ENCODE measurements around the gene KCND2. TPM values are rescaled to one million over a fixed set of nuclear protein-coding genes. Genes with fewer than 3 reads are reported as not detected.

Gene KCND2
- total and polyA plus RNA-seq, 2 donors, result 0.20 to 5.9 TPM

DNA sequence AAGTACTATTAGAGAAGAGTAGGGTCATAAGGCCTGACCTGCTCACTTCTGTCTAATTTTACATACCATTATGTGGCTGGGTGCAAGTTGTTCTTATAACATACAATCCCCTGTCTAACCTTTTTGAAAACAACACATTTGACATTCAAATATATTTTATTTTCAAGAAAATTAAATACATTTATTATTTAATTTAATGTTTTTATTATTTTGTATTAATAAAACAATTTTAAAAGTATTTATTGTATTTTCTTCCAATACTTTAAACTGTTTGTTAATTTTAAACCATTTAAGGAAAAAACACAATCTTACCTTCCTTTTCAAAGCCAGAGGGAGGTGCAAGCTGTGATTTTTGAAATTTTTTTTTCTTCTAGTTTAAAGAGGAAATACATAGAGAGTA lies 232.8 kb downstream of the KCND2 start:
- no peaks in the 10 kb centered on the region for H3K4me1 ChIP-seq (ENCODE audit: insufficient read depth)
- DNase-seq (ENCODE audit: extremely low spot score), result no peak
- H3K4me3 ChIP-seq (ENCODE audit: low read depth, low read length), result no peak overlapping the region
- no peak overlapping the region for H3K27ac ChIP-seq (ENCODE audit: low read depth)
- H3K36me3 ChIP-seq (ENCODE audit: insufficient read depth), result no peaks in the 10 kb centered on the region

DNA sequence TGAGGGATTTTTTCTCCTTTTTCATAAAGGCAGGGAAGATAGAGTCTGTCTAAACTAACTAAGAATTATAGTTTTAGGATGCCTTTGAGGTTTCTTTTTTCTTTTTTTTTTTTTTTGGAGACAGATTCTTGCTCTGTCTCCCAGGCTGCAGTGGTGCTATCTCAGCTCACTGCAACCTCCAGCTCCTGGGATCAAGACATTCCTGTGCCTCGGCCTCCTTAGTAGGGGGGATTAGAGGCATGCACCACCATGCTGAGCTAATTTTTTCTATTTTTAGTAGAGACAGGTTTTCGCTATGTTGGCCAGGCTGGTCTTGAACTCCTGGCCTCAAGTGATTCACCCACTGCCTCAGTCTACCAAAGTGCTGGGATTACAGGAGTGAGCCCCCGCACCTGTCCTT lies 239.7 kb downstream of the KCND2 start:
- Histone ChIP-seq H3K4me1 (ENCODE audit: insufficient read depth) (no peaks in the 10 kb centered on the region), H3K27ac (ENCODE audit: low read depth) (no peak overlapping the region), H3K4me3 (ENCODE audit: low read depth, low read length) (no peak overlapping the region), H3K36me3 (ENCODE audit: insufficient read depth) (no peaks in the 10 kb centered on the region)
- no peak for DNase-seq (ENCODE audit: extremely low spot score)
- 70% methylated on average over 3 of the region's 3 CpGs for WGBS

DNA sequence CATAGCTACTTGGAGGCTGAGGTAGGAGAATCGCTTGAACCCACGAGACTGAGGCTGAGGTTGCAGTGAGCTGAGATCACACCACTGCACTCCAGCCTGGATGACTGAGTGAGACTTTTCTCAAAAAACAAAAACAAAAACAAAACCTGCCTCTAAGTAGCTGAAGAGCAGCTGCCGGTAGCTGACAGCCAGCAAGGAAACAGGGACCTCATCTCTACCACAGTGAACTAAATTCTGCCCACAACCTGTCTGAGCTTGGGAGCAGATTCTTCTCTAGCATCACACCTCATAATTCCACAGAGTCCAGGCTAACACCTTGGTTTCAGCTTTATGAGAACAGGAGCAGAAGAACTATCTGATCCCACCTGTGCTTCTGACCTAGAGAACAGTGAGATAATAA lies 246.2 kb downstream of the KCND2 start:
- no peaks in the 10 kb centered on the region for H3K36me3 ChIP-seq (ENCODE audit: insufficient read depth)
- DNase-seq (ENCODE audit: extremely low spot score), result no peak
- H3K27ac ChIP-seq (ENCODE audit: low read depth), result no peak overlapping the region
- H3K4me1 ChIP-seq (ENCODE audit: insufficient read depth), result no peaks in the 10 kb centered on the region
- H3K4me3 ChIP-seq (ENCODE audit: low read depth, low read length), result no peak overlapping the region
- 95% methylated on average over 3 of the region's 3 CpGs for WGBS

DNA sequence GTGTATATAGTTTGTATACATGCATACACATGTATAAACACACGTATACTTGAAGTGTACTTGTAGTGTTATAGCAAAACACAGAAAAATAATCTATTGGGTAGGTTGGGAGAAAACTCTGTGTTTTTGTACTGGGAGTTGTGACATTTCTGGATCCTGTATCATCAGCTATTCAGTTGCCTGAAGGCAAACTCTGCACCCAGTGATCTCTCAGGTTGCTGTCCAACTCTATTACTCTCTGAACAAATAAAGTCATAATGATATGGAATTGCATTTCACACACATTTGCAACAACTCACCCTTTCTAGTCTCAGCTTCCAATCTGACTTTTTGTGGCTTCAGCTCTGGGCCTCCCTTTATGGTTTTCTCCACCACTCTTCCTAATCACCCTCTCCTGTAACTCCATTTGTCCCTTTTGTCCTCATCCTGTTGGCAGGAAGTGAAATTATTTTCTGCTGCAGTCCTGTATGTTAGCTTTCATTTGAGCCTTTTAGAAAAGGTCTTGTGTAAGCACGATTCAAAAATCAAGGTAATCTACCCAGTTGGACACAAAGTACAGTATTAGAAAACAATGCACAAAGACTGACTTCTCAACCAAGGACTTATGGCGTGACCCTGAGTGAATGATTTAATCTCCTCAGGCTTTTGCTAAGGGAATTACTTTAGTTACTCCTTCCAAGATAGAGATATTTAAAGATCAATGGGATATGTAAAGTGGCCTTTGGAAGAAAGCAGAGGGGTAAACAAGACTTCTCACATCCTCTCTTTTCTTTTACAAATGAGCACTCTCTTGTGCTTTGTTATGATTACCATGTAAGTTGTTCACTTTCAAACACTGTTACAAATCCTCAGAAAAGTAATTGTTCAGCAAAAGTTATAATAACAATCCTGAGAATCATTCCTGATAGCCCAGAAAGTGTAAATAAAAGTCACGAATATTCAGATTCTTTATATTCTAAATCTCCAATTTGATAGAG lies 249.1 kb downstream of the KCND2 start:
- Histone ChIP-seq H3K27ac (ENCODE audit: low read depth) (no peak overlapping the region), H3K4me1 (ENCODE audit: insufficient read depth) (no peaks in the 10 kb centered on the region), H3K36me3 (ENCODE audit: insufficient read depth) (no peaks in the 10 kb centered on the region), H3K4me3 (ENCODE audit: low read depth, low read length) (no peak overlapping the region)
- no peak for DNase-seq (ENCODE audit: extremely low spot score)
- 59% methylated on average over 4 of the region's 4 CpGs for WGBS

DNA sequence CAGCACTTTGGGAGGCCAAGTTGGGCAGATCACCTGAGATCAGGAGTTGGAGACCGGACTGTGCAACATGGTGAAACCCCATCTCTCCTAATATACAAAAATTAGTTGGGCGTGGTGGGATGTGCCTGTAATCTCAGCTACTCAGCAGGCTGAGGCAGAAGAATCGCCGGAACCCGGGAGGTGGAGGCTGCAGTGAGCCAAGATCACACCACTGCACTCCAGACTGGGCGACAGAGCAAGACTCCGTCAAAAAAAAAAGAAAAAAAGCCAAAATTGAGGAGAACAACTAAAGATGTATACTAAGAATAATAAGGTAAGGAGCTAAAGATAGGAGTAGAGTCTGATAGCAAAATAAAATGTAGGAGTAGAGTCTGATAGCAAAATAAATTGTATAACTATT lies 251.0 kb downstream of the KCND2 start:
- H3K27ac ChIP-seq (ENCODE audit: low read depth), result no peak overlapping the region
- 94% methylated on average over 7 of the region's 7 CpGs for WGBS
- H3K4me1 ChIP-seq (ENCODE audit: insufficient read depth), result no peaks in the 10 kb centered on the region
- no peaks in the 10 kb centered on the region for H3K36me3 ChIP-seq (ENCODE audit: insufficient read depth)
- DNase-seq (ENCODE audit: extremely low spot score), result no peak
- H3K4me3 ChIP-seq (ENCODE audit: low read depth, low read length), result no peak overlapping the region

DNA sequence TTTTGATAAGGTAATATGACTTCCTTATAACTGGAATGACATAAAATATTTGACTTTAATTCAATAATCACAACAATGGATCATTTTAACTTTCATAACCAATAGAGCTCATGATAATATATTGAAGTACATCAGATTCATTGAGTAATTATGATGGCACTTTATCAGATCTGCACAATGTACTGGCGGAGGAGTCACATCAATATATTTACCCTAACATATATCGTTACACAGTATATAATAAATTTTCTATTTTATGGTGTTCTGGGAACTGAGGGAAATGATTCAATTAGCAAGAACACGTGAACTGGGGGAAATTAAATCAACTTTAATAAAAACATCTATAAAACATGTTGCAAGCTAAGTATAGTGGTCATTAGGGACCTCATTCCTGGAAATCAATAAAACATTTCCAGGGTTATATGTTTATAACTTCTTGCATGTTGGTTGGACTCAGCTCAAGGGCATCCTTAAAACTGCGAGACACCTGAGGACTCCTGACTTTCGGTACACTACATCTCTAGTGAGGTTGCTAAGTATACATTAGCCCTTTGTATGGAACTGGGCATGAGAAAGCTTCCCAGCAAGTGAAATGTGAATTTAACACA lies 254.0 kb downstream of the KCND2 start:
- H3K4me1 ChIP-seq (ENCODE audit: insufficient read depth), result no peaks in the 10 kb centered on the region
- DNase-seq (ENCODE audit: extremely low spot score), result no peak
- H3K36me3 ChIP-seq (ENCODE audit: insufficient read depth), result no peaks in the 10 kb centered on the region
- WGBS, result 88% methylated on average over 5 of the region's 5 CpGs
- H3K4me3 ChIP-seq (ENCODE audit: low read depth, low read length), result no peak overlapping the region
- H3K27ac ChIP-seq (ENCODE audit: low read depth), result no peak overlapping the region

DNA sequence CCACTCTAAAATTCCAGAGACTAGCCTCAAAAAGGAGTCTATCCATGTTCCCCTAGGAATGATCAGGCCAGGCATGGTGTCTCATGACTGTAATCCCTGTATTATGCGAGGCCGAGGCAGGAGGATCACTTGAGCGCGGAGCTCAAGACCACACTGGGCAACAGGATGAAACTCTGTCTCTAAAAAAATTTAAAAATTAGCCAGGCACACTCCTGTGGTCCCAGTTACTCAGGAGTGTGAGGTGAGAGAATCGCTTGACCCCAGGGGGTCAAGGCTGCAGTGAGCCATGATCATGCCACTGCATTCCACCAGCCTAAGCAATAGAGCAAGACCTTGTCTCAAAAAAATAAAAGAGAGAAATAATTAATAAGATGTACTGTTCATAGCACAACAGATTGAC lies 256.8 kb downstream of the KCND2 start:
- DNase-seq (ENCODE audit: extremely low spot score), result no peak
- no peak overlapping the region for H3K27ac ChIP-seq (ENCODE audit: low read depth)
- no peaks in the 10 kb centered on the region for H3K36me3 ChIP-seq (ENCODE audit: insufficient read depth)
- H3K4me3 ChIP-seq (ENCODE audit: low read depth, low read length), result no peak overlapping the region
- WGBS, result 96% methylated on average over 5 of the region's 5 CpGs
- H3K4me1 ChIP-seq (ENCODE audit: insufficient read depth), result no peaks in the 10 kb centered on the region

DNA sequence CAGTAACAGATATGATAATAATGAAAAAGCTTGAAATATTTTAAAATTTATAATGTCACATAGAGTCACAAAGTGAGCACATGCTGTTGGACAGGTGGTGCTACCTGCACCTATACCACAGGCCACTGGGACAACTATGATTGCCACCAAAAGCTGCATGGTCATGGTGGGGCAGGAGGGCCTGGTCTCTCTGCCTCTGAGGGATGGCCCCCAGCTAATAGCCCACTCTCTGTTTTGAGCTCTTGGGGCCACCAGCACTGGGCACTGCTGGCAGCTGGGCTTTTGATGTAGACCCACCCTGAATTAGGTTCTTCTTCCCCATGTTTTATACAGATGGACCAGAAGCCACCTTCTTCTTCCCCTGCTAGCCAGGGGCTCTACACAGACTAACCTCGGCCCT lies 265.4 kb downstream of the KCND2 start:
- H3K4me3 ChIP-seq (ENCODE audit: low read depth, low read length), result no peak overlapping the region
- WGBS, result 88% methylated on average over 1 of the region's 1 CpG
- no peaks in the 10 kb centered on the region for H3K36me3 ChIP-seq (ENCODE audit: insufficient read depth)
- H3K27ac ChIP-seq (ENCODE audit: low read depth), result no peak overlapping the region
- DNase-seq (ENCODE audit: extremely low spot score), result no peak
- no peaks in the 10 kb centered on the region for H3K4me1 ChIP-seq (ENCODE audit: insufficient read depth)

DNA sequence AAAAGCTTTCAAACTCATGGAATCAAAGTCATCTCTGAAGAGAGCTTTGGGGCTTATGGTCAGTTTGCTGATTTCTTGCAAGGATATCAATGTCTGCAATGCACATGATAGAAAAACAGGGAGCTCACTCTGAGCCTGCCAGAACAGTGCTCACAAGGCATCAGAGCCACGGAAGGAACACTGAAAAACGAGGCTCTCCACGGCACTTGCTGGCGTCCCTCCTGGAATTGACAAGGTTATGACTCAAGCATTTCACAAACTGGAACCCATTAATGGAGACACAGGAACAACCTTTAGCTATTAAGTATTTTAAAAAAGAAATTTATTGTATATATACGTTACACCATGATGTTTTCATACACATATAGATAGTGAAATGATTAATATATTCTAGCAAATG lies 266.3 kb downstream of the KCND2 start:
- Histone ChIP-seq H3K27ac (ENCODE audit: low read depth) (no peak overlapping the region), H3K4me1 (ENCODE audit: insufficient read depth) (no peaks in the 10 kb centered on the region), H3K36me3 (ENCODE audit: insufficient read depth) (no peaks in the 10 kb centered on the region), H3K4me3 (ENCODE audit: low read depth, low read length) (no peak overlapping the region)
- DNase-seq (ENCODE audit: extremely low spot score), result no peak
- WGBS, result 82% methylated on average over 5 of the region's 5 CpGs

DNA sequence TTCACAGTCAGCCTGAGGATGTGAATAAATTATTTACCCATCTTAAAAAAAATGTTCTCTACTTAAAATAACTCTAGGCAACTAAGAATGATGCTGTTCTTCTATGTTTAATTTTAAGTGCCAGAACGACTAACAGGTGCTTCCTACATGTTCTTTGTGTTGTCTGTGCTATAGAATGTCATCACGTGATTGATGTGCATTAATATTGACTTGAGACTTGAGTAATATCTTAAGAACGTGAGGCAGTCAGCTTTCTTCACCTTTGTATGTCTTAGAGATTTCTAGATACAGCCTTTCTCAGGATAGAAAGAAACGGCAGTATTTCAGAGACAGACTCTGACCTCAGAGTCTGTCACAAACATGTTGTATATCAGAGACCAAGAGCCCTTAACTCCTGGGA lies 274.6 kb downstream of the KCND2 start:
- Histone ChIP-seq H3K27ac (ENCODE audit: low read depth) (no peak overlapping the region), H3K36me3 (ENCODE audit: insufficient read depth) (no peaks in the 10 kb centered on the region), H3K4me1 (ENCODE audit: insufficient read depth) (no peaks in the 10 kb centered on the region), H3K4me3 (ENCODE audit: low read depth, low read length) (no peak overlapping the region)
- no peak for DNase-seq (ENCODE audit: extremely low spot score)
- WGBS, result 60% methylated on average over 4 of the region's 4 CpGs

DNA sequence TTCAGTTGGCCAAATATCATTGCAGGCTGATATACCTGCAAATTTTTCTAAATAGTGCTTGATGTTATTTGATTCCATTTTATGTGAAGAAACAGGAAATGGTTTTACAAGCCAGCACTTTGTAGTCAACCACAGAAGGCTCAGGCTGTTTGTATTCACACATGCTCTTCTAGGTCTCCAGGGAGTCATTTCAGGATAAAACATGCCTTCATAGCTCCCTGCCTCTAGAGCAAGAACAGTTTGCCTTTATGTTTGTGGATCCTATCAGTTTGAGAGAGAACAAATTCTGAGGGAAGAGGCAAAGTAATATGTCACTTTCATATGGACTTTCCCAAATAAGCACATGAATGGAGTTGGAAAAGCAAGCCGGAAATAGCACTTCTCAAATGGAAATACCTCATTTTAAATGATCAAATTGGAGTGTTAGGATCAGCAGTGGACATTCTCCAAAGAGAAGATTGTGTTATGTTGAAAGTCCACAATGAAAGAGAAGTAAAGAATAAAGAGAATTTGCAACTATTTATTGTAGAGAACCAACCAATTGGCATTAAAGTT lies 277.6 kb downstream of the KCND2 start:
- Histone ChIP-seq H3K36me3 (ENCODE audit: insufficient read depth) (no peaks in the 10 kb centered on the region), H3K27ac (ENCODE audit: low read depth) (no peak overlapping the region), H3K4me3 (ENCODE audit: low read depth, low read length) (no peak overlapping the region), H3K4me1 (ENCODE audit: insufficient read depth) (no peaks in the 10 kb centered on the region)
- no peak for DNase-seq (ENCODE audit: extremely low spot score)
- WGBS, result 73% methylated on average over 1 of the region's 1 CpG

DNA sequence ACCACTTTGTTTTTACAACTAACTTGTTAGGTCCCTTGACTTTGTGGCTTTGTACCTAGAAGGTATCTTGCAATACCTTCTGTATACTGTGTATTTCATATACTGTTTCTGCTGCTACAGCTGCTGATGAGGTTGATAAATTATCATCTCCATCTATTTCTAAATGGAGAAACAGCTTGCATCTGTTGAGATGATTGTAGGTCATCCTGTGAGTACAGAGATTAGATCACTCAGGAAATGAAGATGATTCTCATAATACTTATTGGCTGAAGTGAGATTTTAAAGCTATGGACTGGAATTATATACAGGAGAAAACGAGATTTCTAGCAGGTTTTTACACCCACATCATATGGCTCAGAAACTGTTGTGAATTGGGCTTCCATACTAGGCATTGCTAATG lies 280.5 kb downstream of the KCND2 start:
- 0% methylated on average over 1 of the region's 1 CpG for WGBS
- Histone ChIP-seq H3K27ac (ENCODE audit: low read depth) (no peak overlapping the region), H3K4me3 (ENCODE audit: low read depth, low read length) (no peak overlapping the region), H3K4me1 (ENCODE audit: insufficient read depth) (no peaks in the 10 kb centered on the region), H3K36me3 (ENCODE audit: insufficient read depth) (no peaks in the 10 kb centered on the region)
- no peak for DNase-seq (ENCODE audit: extremely low spot score)

DNA sequence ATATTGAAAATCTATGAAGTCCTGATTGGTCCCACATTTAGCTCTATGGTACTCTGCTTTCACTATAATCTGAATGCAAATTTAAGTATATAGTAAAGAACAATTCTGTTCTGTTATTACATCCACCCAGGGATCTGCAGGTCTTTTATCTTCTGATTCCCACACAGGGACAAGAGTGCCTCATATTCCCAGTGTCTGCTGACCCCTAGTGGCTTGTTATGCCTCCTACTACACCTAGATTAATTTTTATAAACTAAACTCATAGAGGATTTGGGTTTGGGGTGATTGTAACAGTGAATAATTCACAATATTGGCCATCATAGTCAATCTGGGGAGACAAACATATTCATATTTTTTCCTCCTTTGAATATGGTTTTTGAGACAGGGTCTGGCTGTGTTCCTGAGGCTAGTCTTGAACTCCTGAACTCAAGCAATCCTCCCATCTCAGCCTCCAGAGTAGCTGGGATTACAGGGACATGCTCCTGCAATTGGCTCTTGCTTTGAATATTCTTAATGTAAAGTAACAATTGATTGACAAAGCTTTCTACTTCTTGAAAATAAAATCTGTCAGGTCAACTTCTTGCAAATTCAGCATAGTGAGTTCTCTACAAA lies 282.1 kb downstream of the KCND2 start:
- H3K4me1 ChIP-seq (ENCODE audit: insufficient read depth), result no peaks in the 10 kb centered on the region
- DNase-seq (ENCODE audit: extremely low spot score), result no peak
- no peak overlapping the region for H3K27ac ChIP-seq (ENCODE audit: low read depth)
- no peaks in the 10 kb centered on the region for H3K36me3 ChIP-seq (ENCODE audit: insufficient read depth)
- H3K4me3 ChIP-seq (ENCODE audit: low read depth, low read length), result no peak overlapping the region

DNA sequence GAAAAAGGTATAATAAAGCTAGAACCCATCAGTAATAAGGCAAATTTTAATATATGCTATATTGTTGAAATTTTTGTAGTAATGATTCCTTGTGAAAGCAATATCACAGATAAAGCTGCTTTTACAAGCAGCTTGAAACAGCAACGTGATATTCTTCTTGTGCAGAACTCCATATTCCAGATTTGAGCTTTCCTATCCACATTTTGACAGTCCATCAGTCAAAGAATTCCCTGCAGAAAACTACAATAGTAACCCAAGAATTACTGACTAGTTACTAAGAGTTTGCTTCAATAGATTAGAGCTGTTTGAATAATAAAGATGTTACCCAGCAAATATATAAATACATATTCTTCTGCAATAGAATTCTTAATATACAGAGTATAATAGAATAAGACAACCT lies 291.2 kb downstream of the KCND2 start:
- no peaks in the 10 kb centered on the region for H3K4me1 ChIP-seq (ENCODE audit: insufficient read depth)
- WGBS, result 57% methylated on average over 1 of the region's 1 CpG
- H3K36me3 ChIP-seq (ENCODE audit: insufficient read depth), result no peaks in the 10 kb centered on the region
- H3K4me3 ChIP-seq (ENCODE audit: low read depth, low read length), result no peak overlapping the region
- H3K27ac ChIP-seq (ENCODE audit: low read depth), result no peak overlapping the region
- DNase-seq (ENCODE audit: extremely low spot score), result no peak

Data from urinary bladder (tissue), 4 donors.